WTC11 (cell line): ENCODE measurements around the gene CHMP1B.

Source experiments
- ATF3 ChIP-seq: sonication (generic); formaldehyde crosslinking; conservative IDR thresholded peaks from 2 replicates; pipeline ENCODE4 v1.8.1; 2022; ENCODE audit warnings: mild to moderate bottlenecking, missing genetic modification reagents
- ELF4 ChIP-seq: sonication (generic); formaldehyde crosslinking; IDR thresholded peaks from 2 replicates; pipeline ENCODE4 v1.8.1; 2022; ENCODE audit warnings: low read depth, mild to moderate bottlenecking, moderate library complexity, missing genetic modification reagents
- ESRRA ChIP-seq: sonication (generic); formaldehyde crosslinking; IDR thresholded peaks from 2 replicates; pipeline ENCODE4 v1.8.1; 2022; ENCODE audit warnings: mild to moderate bottlenecking, missing genetic modification reagents, borderline replicate concordance
- GABPB1 ChIP-seq: sonication (generic); formaldehyde crosslinking; IDR thresholded peaks from 2 replicates; pipeline ENCODE4 v1.8.1; 2023; ENCODE audit warnings: mild to moderate bottlenecking, missing genetic modification reagents
- NFE2L1 ChIP-seq: sonication (generic); formaldehyde crosslinking; IDR thresholded peaks from 2 replicates; pipeline ENCODE4 v1.8.1; 2023; ENCODE audit warnings: missing genetic modification reagents
- SMAD3 ChIP-seq: sonication (generic); formaldehyde crosslinking; IDR thresholded peaks from 2 replicates; pipeline ENCODE4 v1.8.0; 2022; ENCODE audit warnings: missing genetic modification reagents, mild to moderate bottlenecking, borderline replicate concordance
- SP1 ChIP-seq: sonication (generic); formaldehyde crosslinking; conservative IDR thresholded peaks from 2 replicates; pipeline ENCODE4 v1.8.1; 2022; ENCODE audit warnings: missing genetic modification reagents
- ZNF219 ChIP-seq: sonication (generic); formaldehyde crosslinking; IDR thresholded peaks from 2 replicates; pipeline ENCODE4 v1.8.0; 2023; ENCODE audit warnings: missing genetic modification reagents, mild to moderate bottlenecking, borderline replicate concordance
- ZNF512 ChIP-seq: sonication (generic); formaldehyde crosslinking; IDR thresholded peaks from 2 replicates; pipeline ENCODE4 v1.8.1; 2022; ENCODE audit warnings: missing genetic modification reagents, borderline replicate concordance
- TF ChIP-seq, protein P1 (sequence below): fragments of 200-600 bp; IDR thresholded peaks from 2 replicates; pipeline ENCODE4 v1.8.0; 2022; ENCODE audit warnings: antibody characterized with exemption
- TF ChIP-seq, protein P2 (sequence below): sonication (generic); formaldehyde crosslinking; IDR thresholded peaks from 2 replicates; pipeline ENCODE4 v1.8.1; 2023; ENCODE audit warnings: mild to moderate bottlenecking, missing genetic modification reagents, moderate library complexity

DNA sequence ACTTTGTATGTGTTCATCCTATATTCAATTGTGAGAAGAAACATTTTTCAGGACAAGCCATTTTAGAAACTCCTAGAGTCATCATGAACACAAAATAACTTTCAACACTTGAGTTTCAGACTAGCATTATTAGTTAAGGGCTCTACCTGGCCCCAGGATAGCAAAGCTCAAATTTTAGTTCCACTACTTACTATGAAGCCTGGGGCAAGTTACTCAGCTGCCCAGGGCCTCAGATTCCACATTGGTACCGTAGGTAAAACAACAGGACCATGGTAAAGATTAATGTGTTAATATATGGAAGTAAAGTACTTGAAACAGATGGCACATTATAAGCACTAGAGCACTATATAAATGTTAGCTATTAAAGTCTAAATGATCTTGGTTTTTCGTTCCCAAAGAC, 37.5 kb downstream of the CHMP1B start:
- no peak for TF ChIP-seq NFE2L1 (CRISPR knock-in tag)
- TF ChIP-seq, protein P1, sequence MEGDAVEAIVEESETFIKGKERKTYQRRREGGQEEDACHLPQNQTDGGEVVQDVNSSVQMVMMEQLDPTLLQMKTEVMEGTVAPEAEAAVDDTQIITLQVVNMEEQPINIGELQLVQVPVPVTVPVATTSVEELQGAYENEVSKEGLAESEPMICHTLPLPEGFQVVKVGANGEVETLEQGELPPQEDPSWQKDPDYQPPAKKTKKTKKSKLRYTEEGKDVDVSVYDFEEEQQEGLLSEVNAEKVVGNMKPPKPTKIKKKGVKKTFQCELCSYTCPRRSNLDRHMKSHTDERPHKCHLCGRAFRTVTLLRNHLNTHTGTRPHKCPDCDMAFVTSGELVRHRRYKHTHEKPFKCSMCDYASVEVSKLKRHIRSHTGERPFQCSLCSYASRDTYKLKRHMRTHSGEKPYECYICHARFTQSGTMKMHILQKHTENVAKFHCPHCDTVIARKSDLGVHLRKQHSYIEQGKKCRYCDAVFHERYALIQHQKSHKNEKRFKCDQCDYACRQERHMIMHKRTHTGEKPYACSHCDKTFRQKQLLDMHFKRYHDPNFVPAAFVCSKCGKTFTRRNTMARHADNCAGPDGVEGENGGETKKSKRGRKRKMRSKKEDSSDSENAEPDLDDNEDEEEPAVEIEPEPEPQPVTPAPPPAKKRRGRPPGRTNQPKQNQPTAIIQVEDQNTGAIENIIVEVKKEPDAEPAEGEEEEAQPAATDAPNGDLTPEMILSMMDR: no peak
- no peak for TF ChIP-seq ESRRA (CRISPR knock-in tag)
- TF ChIP-seq ZNF219 (CRISPR knock-in tag): no peak
- no peak for TF ChIP-seq ATF3 (CRISPR knock-in tag)
- no peak for TF ChIP-seq ELF4 (CRISPR knock-in tag)
- TF ChIP-seq ZNF512 (CRISPR knock-in tag): no peak
- TF ChIP-seq GABPB1: no peak
- TF ChIP-seq SMAD3 (CRISPR knock-in tag): no peak
- no peak for TF ChIP-seq SP1
- TF ChIP-seq, protein P2, sequence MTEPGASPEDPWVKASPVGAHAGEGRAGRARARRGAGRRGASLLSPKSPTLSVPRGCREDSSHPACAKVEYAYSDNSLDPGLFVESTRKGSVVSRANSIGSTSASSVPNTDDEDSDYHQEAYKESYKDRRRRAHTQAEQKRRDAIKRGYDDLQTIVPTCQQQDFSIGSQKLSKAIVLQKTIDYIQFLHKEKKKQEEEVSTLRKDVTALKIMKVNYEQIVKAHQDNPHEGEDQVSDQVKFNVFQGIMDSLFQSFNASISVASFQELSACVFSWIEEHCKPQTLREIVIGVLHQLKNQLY (CRISPR knock-in tag): no peak
